B cell (primary cell): ENCODE results near the gene IFT74. TPM values are rescaled to one million over a fixed set of nuclear protein-coding genes. Genes with fewer than 3 reads are reported as not detected.

Experiments
- ATAC-seq: fragments of 200-7000 bp; cut with Tn5 transposase; one replicate; pipeline ENCODE4 v1.10.0; 2021; ENCODE audit warnings: low read depth, mild to moderate bottlenecking, moderate number of reproducible peaks, moderate library complexity
- CTCF ChIA-PET: fragments of 350-600 bp; sonication (Branson Sonifier 250); formaldehyde crosslinking; loops from one replicate; lab custom pipeline; 2021; ENCODE audit warnings: antibody characterized with exemption, inconsistent platforms; lab: Charles Lee
- POLR2A ChIA-PET: fragments of 350-600 bp; sonication (Branson Sonifier 250); formaldehyde crosslinking; loops from one replicate; lab custom pipeline; 2021; ENCODE audit warnings: antibody characterized with exemption; lab: Charles Lee
- DNase-seq: peaks from one replicate; pipeline ENCODE4 v3.0.0; 2013
- H2AFZ ChIP-seq: 2 replicates; pipeline ENCODE4 v1.6.1; 2012; ENCODE audit warnings: mild to moderate bottlenecking, low read depth, low read length; ENCODE audit not compliant: insufficient read depth, poor library complexity, severe bottlenecking
- H3K27ac ChIP-seq, 2 donors: 1 replicate in 1 of 2; 2 replicates in 1 of 2; pipeline ENCODE4 v1.5.1; 2012 to 2013; ENCODE audit warnings: low read length in 2 of 2, mild to moderate bottlenecking in 2 of 2, moderate library complexity in 1 of 2
- H3K27me3 ChIP-seq, 4 experiments: fragments of 200-600 bp in 1 of 4; sonication (generic) in 1 of 4; replicated peaks in 1 of 4; 1 replicate in 2 of 4; 2 replicates in 2 of 4; pipeline versions ENCODE4 v1.6.1 to v1.7.0; 2013 to 2016; ENCODE audit warnings: low read length in 3 of 4, mild to moderate bottlenecking in 2 of 4, mixed read lengths in 1 of 4, moderate library complexity in 1 of 4; ENCODE audit not compliant: insufficient read depth in 4 of 4, control insufficient read depth in 3 of 4; ENCODE audit errors: control extremely low read depth in 1 of 4
- H3K36me3 ChIP-seq, 2 experiments: replicated peaks in 1 of 2; 1 replicate in 1 of 2; 2 replicates in 1 of 2; pipeline versions ENCODE4 v1.6.1 to v1.7.1; 2013; ENCODE audit warnings: low read length in 1 of 2; ENCODE audit not compliant: insufficient read depth in 2 of 2, control insufficient read depth in 1 of 2; ENCODE audit errors: control extremely low read depth in 1 of 2, extremely low read depth in 1 of 2
- H3K4me1 ChIP-seq, 2 donors: fragments of 200-600 bp in 1 of 2; sonication (generic) in 1 of 2; 1 replicate in 1 of 2; 2 replicates in 1 of 2; pipeline versions ENCODE4 v1.5.1 to v1.6.1; 2013 to 2017; ENCODE audit warnings: low read length in 2 of 2; ENCODE audit not compliant: control insufficient read depth in 2 of 2, insufficient read depth in 2 of 2
- H3K4me2 ChIP-seq: replicated peaks from 2 replicates; pipeline ENCODE3; 2012; ENCODE audit warnings: mild to moderate bottlenecking, low read depth, low read length; ENCODE audit not compliant: poor library complexity, severe bottlenecking
- H3K4me3 ChIP-seq, 5 experiments: fragments of 200-600 bp in 1 of 5; sonication (generic) in 1 of 5; 1 replicate in 3 of 5; 2 replicates in 2 of 5; pipeline versions ENCODE4 v1.5.1 to v1.7.0; 2011 to 2016; ENCODE audit warnings: low read length in 4 of 5, mild to moderate bottlenecking in 4 of 5, low read depth in 2 of 5, control low read depth in 1 of 5, moderate library complexity in 1 of 5; ENCODE audit not compliant: insufficient read depth in 1 of 5; ENCODE audit errors: control extremely low read depth in 1 of 5, extremely low read depth in 1 of 5
- H3K79me2 ChIP-seq: fragments of 200-600 bp; sonication (generic); one replicate; pipeline ENCODE4 v1.6.0; 2016; ENCODE audit warnings: low read length; ENCODE audit not compliant: control insufficient read depth, insufficient read depth
- H3K9ac ChIP-seq: fragments of 200-600 bp; sonication (generic); 2 replicates; pipeline ENCODE4 v1.6.1; 2017; ENCODE audit warnings: mild to moderate bottlenecking, low read length, moderate library complexity
- H3K9me3 ChIP-seq, 3 donors: one replicate each; pipeline versions ENCODE4 v1.6.1 to v1.7.1; 2013; ENCODE audit warnings: low read length in 2 of 3; ENCODE audit not compliant: control insufficient read depth in 2 of 3, insufficient read depth in 1 of 3; ENCODE audit errors: control extremely low read depth in 1 of 3
- H4K20me1 ChIP-seq: 2 replicates; pipeline ENCODE4 v1.6.0; 2012; ENCODE audit warnings: mild to moderate bottlenecking, low read length; ENCODE audit not compliant: insufficient read depth, control insufficient read depth, poor library complexity, severe bottlenecking
- H3K27ac Mint-ChIP-seq: one replicate; pipeline ENCODE4 v1.8.0; 2021; ENCODE audit warnings: mixed read lengths
- H3K27me3 Mint-ChIP-seq: one replicate; pipeline ENCODE4 v1.8.0; 2021; ENCODE audit warnings: mixed read lengths
- H3K4me1 Mint-ChIP-seq: one replicate; pipeline ENCODE4 v1.8.0; 2021; ENCODE audit warnings: mixed read lengths
- H3K4me3 Mint-ChIP-seq: one replicate; pipeline ENCODE4 v1.8.0; 2021; ENCODE audit warnings: mixed read lengths
- H3K9me3 Mint-ChIP-seq: one replicate; pipeline ENCODE4 v1.8.0; 2022; ENCODE audit warnings: mixed read lengths; ENCODE audit not compliant: insufficient read depth
- CTCF ChIP-seq: fragments of 200-600 bp; IDR thresholded peaks from one replicate; pipeline ENCODE4 v1.8.0; 2022; ENCODE audit warnings: antibody characterized with exemption, mild to moderate bottlenecking
- EZH2 ChIP-seq: IDR thresholded peaks from 2 replicates; pipeline ENCODE4 v1.6.1; 2012; ENCODE audit warnings: borderline replicate concordance, low read depth, mild to moderate bottlenecking, moderate library complexity, low read length; ENCODE audit not compliant: insufficient read depth, poor library complexity, severe bottlenecking
- WGBS: methylation state at CpG from one replicate; pipeline ENCODE4 v1.1.5; 2013; ENCODE audit warnings: missing lambda C conversion rate; ENCODE audit not compliant: insufficient coverage; 5-methylcytosine and 5-hydroxymethylcytosine counted together
- intact Hi-C: fragments of 100-400 bp; cut with micrococcal nuclease; formaldehyde crosslinking; loops from one replicate; pipeline ENCODE4 v1.10.0; 2022
- polyA plus RNA-seq: library from polyadenylated mRNA; depleted of rRNA; stranded (reverse); fragments of >200 nt; gene quantifications from 2 replicates; pipeline ENCODE4 v1.2.3, GENCODE V29; 2012
- total RNA-seq, 2 donors: library from RNA; stranded (reverse); fragments of 120-200 nt in 1 of 2; gene quantifications; 1 replicate in 1 of 2; 2 replicates in 1 of 2; pipeline versions ENCODE4 v1.2.3 to v1.2.4, GENCODE V29; 2013 to 2022

The IFT74 gene
- total and polyA plus RNA-seq, 2 donors (not counting 1 experiment from before 2014, with no cell fraction given), result 2.0 to 22.6 TPM

DNA sequence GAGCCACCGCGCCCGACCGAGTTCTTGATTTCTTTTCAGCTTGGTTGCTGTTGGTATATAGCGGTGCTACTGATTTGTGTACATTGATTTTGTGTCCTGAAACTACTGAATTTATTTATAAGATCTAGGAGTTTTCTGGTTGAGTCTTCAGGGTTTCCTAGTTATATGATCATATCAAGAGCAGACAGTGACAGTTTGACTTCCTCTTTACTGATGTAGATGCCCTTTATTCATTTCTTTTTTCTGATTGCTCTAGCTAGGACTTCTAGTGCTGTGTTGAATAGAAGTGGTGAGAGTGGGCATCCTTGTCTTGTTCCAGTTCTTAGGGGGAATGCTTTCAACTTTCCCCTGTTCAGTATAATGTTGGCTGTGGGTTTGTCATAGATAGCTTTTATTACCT is 66.7 kb downstream of the IFT74 start:
- no peak overlapping the region for H3K9ac ChIP-seq
- no peaks in the 10 kb centered on the region for H3K79me2 ChIP-seq
- TF ChIP-seq EZH2 (no peak), CTCF (no peak)
- H2AFZ ChIP-seq, result no peak overlapping the region
- H3K4me2 ChIP-seq, result no peak overlapping the region
- 75% methylated on average over 4 of the region's 5 CpGs for WGBS
- Mint-ChIP-seq H3K4me3 (no peak overlapping the region), H3K27ac (no peak overlapping the region), H3K27me3 (no peaks in the 10 kb centered on the region), H3K4me1 (no peaks in the 10 kb centered on the region), H3K9me3 (no peaks in the 10 kb centered on the region)
- H4K20me1 ChIP-seq, result no peaks in the 10 kb centered on the region
- H3K4me3 ChIP-seq, result no peak overlapping the region
- ATAC-seq (no peak), DNase-seq (no peak)
- peaks cover 0 to 15% of the 10 kb centered on the region in 2 experiments for H3K36me3 ChIP-seq
- no peaks in the 10 kb centered on the region for H3K9me3 ChIP-seq
- POLR2A ChIA-PET, result no interaction called here
- intact Hi-C loops, result no loop called here
- H3K4me1 ChIP-seq, result no peaks in the 10 kb centered on the region
- H3K27me3 ChIP-seq, result no peaks in the 10 kb centered on the region
- H3K27ac ChIP-seq, result no peak overlapping the region
- CTCF ChIA-PET, result interaction anchor here (0.8 kb wide), 1 partner anchor 15 kb away, joined by 3 read pairs; no protein-coding TSS in a partner anchor

DNA sequence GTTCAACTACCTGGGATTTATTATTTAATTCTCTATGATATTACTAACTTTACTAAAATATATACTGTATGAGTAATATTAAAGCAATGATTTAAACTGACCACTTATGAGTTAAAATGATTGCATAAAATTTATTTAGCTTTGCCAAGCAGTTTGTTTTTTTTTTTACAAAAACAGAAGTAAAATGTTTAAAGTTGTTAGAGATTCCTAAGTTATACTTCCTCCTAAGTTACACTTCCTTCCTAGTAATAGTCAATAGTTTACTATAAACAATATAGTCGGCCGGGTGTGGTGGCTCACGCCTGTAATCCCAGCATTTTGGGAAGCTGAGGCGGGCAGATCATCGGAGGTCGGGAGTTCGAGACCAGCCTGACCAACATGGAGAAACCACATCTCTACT is 73.0 kb downstream of the IFT74 start:
- no peak overlapping the region for H3K4me3 ChIP-seq
- ATAC-seq, result no peak
- H4K20me1 ChIP-seq, result no peaks in the 10 kb centered on the region
- H3K9me3 Mint-ChIP-seq, result no peaks in the 10 kb centered on the region
- no peaks in the 10 kb centered on the region for H3K79me2 ChIP-seq
- no peak overlapping the region for H3K27ac Mint-ChIP-seq
- no peaks in the 10 kb centered on the region for H3K4me1 ChIP-seq
- H3K27ac ChIP-seq, result no peak overlapping the region
- no peaks in the 10 kb centered on the region for H3K27me3 ChIP-seq
- 95% methylated on average over 7 of the region's 7 CpGs for WGBS
- no peaks in the 10 kb centered on the region for H3K9me3 ChIP-seq
- H3K4me1 Mint-ChIP-seq, result no peaks in the 10 kb centered on the region
- peaks cover 0 to 7% of the 10 kb centered on the region in 2 experiments for H3K36me3 ChIP-seq
- DNase-seq, result no peak
- no peak overlapping the region for H3K9ac ChIP-seq
- no peak overlapping the region for H3K4me2 ChIP-seq
- no peaks in the 10 kb centered on the region for H3K27me3 Mint-ChIP-seq
- TF ChIP-seq CTCF (no peak), EZH2 (no peak)
- no peak overlapping the region for H2AFZ ChIP-seq
- ChIA-PET CTCF (no interaction called here), POLR2A (no interaction called here)
- no peak overlapping the region for H3K4me3 Mint-ChIP-seq
- intact Hi-C loops, result no loop called here
